ENCODE data around the gene PDZD2.

DNA sequence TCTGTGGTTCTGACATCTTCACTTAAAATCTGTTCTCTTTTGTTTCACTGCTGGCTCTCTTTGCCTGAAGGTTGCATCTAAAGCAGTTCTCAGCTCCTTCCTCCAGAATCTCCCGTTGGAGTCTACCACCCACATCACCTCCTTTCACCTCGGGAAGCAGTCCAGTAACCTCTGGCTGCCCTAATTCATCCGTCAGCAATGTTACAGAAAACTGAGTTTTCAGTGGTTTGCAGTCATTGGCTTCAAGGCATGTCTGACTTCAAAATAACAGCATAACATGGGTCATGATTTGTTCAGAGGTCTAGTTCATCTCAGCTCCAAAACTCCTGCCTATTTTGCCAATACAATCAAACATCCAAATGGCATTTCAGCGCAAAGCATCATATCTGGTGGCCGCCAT lies 427.5 kb downstream of the PDZD2 start:
- TF ChIP-seq, protein P1, sequence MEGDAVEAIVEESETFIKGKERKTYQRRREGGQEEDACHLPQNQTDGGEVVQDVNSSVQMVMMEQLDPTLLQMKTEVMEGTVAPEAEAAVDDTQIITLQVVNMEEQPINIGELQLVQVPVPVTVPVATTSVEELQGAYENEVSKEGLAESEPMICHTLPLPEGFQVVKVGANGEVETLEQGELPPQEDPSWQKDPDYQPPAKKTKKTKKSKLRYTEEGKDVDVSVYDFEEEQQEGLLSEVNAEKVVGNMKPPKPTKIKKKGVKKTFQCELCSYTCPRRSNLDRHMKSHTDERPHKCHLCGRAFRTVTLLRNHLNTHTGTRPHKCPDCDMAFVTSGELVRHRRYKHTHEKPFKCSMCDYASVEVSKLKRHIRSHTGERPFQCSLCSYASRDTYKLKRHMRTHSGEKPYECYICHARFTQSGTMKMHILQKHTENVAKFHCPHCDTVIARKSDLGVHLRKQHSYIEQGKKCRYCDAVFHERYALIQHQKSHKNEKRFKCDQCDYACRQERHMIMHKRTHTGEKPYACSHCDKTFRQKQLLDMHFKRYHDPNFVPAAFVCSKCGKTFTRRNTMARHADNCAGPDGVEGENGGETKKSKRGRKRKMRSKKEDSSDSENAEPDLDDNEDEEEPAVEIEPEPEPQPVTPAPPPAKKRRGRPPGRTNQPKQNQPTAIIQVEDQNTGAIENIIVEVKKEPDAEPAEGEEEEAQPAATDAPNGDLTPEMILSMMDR (conservative IDR thresholded peaks at IDR 0.05 in 1 of 2, IDR thresholded peaks at IDR 0.05 in 1 of 2; ENCODE audit: extremely low read depth in 1 of 2, insufficient read depth in 1 of 2, low read depth in 1 of 2, low read length in 2 of 2): no peak
- TF ChIP-seq EZH2 (IDR thresholded peaks at IDR 0.05; ENCODE audit: borderline replicate concordance, low read length): no peak

Data from mammary epithelial cell (primary cell).